ENCODE data around the gene SERINC1. TPM values are rescaled to one million over a fixed set of nuclear protein-coding genes. Genes with fewer than 3 reads are reported as not detected.

The SERINC1 gene
- total RNA-seq, 1 donor from 2014 or later: 198 TPM

GRCh38 chr6:122454673-122455072, 16.9 kb downstream of the SERINC1 start:
- no peak for DNase-seq (ENCODE audit: low spot score)
- Mint-ChIP-seq H3K4me3 (ENCODE audit: unreplicated experiment) (no peak overlapping the region), H3K27ac (ENCODE audit: unreplicated experiment) (no peak overlapping the region), H3K9me3 (ENCODE audit: low read depth) (no peaks in the 10 kb centered on the region), H3K27me3 (ENCODE audit: low read depth) (no peaks in the 10 kb centered on the region), H3K36me3 (ENCODE audit: low read depth) (peaks cover 32% of the 10 kb centered on the region), H3K4me1 (ENCODE audit: low read depth) (peaks cover 27% of the 10 kb centered on the region)
- TF ChIP-seq, protein P1, sequence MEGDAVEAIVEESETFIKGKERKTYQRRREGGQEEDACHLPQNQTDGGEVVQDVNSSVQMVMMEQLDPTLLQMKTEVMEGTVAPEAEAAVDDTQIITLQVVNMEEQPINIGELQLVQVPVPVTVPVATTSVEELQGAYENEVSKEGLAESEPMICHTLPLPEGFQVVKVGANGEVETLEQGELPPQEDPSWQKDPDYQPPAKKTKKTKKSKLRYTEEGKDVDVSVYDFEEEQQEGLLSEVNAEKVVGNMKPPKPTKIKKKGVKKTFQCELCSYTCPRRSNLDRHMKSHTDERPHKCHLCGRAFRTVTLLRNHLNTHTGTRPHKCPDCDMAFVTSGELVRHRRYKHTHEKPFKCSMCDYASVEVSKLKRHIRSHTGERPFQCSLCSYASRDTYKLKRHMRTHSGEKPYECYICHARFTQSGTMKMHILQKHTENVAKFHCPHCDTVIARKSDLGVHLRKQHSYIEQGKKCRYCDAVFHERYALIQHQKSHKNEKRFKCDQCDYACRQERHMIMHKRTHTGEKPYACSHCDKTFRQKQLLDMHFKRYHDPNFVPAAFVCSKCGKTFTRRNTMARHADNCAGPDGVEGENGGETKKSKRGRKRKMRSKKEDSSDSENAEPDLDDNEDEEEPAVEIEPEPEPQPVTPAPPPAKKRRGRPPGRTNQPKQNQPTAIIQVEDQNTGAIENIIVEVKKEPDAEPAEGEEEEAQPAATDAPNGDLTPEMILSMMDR (IDR thresholded peaks at IDR 0.05): no peak

- Mint-ChIP-seq H3K27ac (ENCODE audit: unreplicated experiment) (no peak overlapping the region), H3K4me1 (ENCODE audit: low read depth) (peaks cover 10% of the 10 kb centered on the region), H3K9me3 (ENCODE audit: low read depth) (no peaks in the 10 kb centered on the region), H3K4me3 (ENCODE audit: unreplicated experiment) (no peak overlapping the region), H3K27me3 (ENCODE audit: low read depth) (no peaks in the 10 kb centered on the region), H3K36me3 (ENCODE audit: low read depth) (peaks cover 39% of the 10 kb centered on the region)
- TF ChIP-seq, protein P1 (IDR thresholded peaks at IDR 0.05): no peak
- no peak for DNase-seq (ENCODE audit: low spot score)
These were observed 19.1 kb downstream of the SERINC1 start for GRCh38 chr6:122452509-122452908.

- Mint-ChIP-seq H3K27me3 (ENCODE audit: low read depth) (no peaks in the 10 kb centered on the region), H3K4me3 (ENCODE audit: unreplicated experiment) (no peak overlapping the region), H3K27ac (ENCODE audit: unreplicated experiment) (no peak overlapping the region), H3K36me3 (ENCODE audit: low read depth) (peaks cover 36% of the 10 kb centered on the region), H3K4me1 (ENCODE audit: low read depth) (peaks cover 8% of the 10 kb centered on the region), H3K9me3 (ENCODE audit: low read depth) (no peaks in the 10 kb centered on the region)
- no peak for DNase-seq (ENCODE audit: low spot score)
- TF ChIP-seq, protein P1 (IDR thresholded peaks at IDR 0.05): no peak
These were observed 22.5 kb downstream of the SERINC1 start for GRCh38 chr6:122449069-122449468.

DNA sequence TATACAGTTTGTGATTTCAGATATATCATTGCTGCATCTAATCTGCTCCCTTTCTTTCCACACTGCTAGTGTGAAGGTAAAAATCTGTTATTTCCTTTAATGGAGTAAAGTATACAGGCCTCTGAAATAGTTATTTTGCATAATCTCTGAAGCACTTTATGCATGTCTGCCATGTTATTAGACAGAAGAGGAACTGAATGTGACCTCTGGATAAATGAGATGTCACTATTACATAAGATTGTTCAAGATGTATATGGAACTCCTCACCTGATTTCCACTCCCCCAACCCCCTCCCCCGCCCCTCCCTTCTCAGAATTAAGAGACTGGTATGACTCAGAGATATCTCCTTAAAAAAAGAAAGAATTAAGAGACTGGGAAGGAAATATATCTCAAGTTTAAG, 26.3 kb downstream of the SERINC1 start:
- H3K4me3 Mint-ChIP-seq (ENCODE audit: unreplicated experiment): no peak overlapping the region

DNA sequence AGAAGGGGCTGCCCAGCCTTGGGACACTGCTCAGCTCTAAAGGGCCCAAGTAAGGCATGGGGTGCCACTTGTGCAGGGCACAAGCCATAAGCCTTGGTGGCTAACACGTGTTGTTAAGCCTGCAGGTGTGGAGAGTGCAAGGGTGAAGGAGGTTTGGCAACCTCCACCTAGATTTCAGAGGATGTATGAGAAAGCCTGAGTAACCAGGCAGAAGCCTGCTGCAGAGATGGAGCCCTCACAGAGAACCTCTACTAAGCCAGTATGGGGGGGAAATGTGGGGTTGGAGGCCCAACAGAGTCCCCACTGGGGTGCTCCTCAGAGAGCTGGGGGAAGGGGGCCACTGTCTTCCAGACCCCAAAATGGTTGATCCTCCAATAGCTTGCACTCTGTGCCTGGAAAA, 32.6 kb downstream of the SERINC1 start:
- DNase-seq (ENCODE audit: low spot score): no peak
- peaks cover 37% of the 10 kb centered on the region for H3K36me3 Mint-ChIP-seq (ENCODE audit: low read depth)
- H3K27me3 Mint-ChIP-seq (ENCODE audit: low read depth): no peaks in the 10 kb centered on the region
- H3K4me1 Mint-ChIP-seq (ENCODE audit: low read depth): no peaks in the 10 kb centered on the region
- peaks cover 11% of the 10 kb centered on the region for H3K9me3 Mint-ChIP-seq (ENCODE audit: low read depth)
- no peak overlapping the region for H3K4me3 Mint-ChIP-seq (ENCODE audit: unreplicated experiment)
- TF ChIP-seq, protein P1 (IDR thresholded peaks at IDR 0.05): no peak
- H3K27ac Mint-ChIP-seq (ENCODE audit: unreplicated experiment): no peak overlapping the region

More for the DNA sequence above, 26.3 kb downstream of the SERINC1 start:
- TF ChIP-seq, protein P1 (IDR thresholded peaks at IDR 0.05): no peak
- Mint-ChIP-seq H3K27me3 (ENCODE audit: low read depth) (no peaks in the 10 kb centered on the region), H3K27ac (ENCODE audit: unreplicated experiment) (no peak overlapping the region), H3K4me1 (ENCODE audit: low read depth) (peaks cover 8% of the 10 kb centered on the region), H3K36me3 (ENCODE audit: low read depth) (peaks cover 35% of the 10 kb centered on the region), H3K9me3 (ENCODE audit: low read depth) (peaks cover 6% of the 10 kb centered on the region)
- DNase-seq (ENCODE audit: low spot score): no peak
